Neural cell (in vitro differentiated cells): ENCODE data around the gene TMEM43.

Experiments
- MXI1 ChIP-seq: fragments of 450-650 bp; conservative IDR thresholded peaks from 2 replicates; pipeline ENCODE4 v1.6.1; 2014; ENCODE audit warnings: antibody characterized with exemption, mild to moderate bottlenecking; ENCODE audit not compliant: poor library complexity, severe bottlenecking
- TF ChIP-seq, protein P1 (sequence below): fragments of 450-650 bp; IDR thresholded peaks from 2 replicates; pipeline ENCODE4 v1.5.1; 2014; ENCODE audit warnings: antibody characterized with exemption, mild to moderate bottlenecking, moderate library complexity; ENCODE audit not compliant: poor library complexity, severe bottlenecking

GRCh38 chr3:14178247-14179113 lies 53.6 kb downstream of the TMEM43 start, which contains the start of the genes LSM3 and XPC:
- TF ChIP-seq, protein P1, sequence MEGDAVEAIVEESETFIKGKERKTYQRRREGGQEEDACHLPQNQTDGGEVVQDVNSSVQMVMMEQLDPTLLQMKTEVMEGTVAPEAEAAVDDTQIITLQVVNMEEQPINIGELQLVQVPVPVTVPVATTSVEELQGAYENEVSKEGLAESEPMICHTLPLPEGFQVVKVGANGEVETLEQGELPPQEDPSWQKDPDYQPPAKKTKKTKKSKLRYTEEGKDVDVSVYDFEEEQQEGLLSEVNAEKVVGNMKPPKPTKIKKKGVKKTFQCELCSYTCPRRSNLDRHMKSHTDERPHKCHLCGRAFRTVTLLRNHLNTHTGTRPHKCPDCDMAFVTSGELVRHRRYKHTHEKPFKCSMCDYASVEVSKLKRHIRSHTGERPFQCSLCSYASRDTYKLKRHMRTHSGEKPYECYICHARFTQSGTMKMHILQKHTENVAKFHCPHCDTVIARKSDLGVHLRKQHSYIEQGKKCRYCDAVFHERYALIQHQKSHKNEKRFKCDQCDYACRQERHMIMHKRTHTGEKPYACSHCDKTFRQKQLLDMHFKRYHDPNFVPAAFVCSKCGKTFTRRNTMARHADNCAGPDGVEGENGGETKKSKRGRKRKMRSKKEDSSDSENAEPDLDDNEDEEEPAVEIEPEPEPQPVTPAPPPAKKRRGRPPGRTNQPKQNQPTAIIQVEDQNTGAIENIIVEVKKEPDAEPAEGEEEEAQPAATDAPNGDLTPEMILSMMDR: no peak
- peak; percentile 87 for TF ChIP-seq MXI1
